ENCODE data around the gene ABCC3. TPM values are rescaled to one million over a fixed set of nuclear protein-coding genes. Genes with fewer than 3 reads are reported as not detected.
A peak's percentile ranks its signal among the peaks of the same experiment; 100 is the strongest.

ABCC3 gene
- total and polyA plus RNA-seq, 8 donors = 47.2 to 209 (median 99.7) TPM

DNA sequence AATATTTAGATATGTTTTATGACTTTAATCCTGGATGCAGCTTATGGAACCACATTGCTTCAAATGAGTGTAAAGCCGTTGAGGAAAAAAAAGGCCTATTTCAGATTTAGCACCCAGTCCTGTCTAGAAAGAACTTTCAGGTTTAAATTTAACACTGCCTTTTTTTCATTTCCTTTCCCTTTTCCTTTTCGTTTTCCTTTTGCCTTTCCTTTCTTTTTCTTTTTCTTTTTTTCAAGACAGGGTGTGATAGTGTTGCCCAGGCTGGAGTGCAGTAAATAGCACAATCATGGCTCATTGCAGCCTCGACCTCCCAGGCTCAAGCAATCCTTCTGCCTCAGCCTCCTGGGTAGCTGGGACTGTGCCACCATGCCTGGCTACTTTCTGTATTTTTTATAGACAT, 100.6 kb downstream of the ABCC3 start:
- FAIRE-seq = no peak
- intact Hi-C loops (cut with DNase I) = no loop called here
- Histone ChIP-seq H3K27ac (no peak overlapping the region), H3K4me3 (no peak overlapping the region), H3K27me3 (no peaks in the 10 kb centered on the region), H3K9me3 (no peaks in the 10 kb centered on the region), H3K36me3 (peaks cover 0 to 20% (median 0%) of the 10 kb centered on the region in 3 donors), H3K4me1 (peaks cover 0 to 12% (median 4%) of the 10 kb centered on the region in 3 donors)
- no peak for DNase-seq
- TF ChIP-seq, protein P1, sequence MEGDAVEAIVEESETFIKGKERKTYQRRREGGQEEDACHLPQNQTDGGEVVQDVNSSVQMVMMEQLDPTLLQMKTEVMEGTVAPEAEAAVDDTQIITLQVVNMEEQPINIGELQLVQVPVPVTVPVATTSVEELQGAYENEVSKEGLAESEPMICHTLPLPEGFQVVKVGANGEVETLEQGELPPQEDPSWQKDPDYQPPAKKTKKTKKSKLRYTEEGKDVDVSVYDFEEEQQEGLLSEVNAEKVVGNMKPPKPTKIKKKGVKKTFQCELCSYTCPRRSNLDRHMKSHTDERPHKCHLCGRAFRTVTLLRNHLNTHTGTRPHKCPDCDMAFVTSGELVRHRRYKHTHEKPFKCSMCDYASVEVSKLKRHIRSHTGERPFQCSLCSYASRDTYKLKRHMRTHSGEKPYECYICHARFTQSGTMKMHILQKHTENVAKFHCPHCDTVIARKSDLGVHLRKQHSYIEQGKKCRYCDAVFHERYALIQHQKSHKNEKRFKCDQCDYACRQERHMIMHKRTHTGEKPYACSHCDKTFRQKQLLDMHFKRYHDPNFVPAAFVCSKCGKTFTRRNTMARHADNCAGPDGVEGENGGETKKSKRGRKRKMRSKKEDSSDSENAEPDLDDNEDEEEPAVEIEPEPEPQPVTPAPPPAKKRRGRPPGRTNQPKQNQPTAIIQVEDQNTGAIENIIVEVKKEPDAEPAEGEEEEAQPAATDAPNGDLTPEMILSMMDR (IDR thresholded peaks at IDR 0.05) = no peak
- ATAC-seq = no peak
- 84 to 85% methylated on average over 3 of the region's 3 CpGs for WGBS, 2 donors

DNA sequence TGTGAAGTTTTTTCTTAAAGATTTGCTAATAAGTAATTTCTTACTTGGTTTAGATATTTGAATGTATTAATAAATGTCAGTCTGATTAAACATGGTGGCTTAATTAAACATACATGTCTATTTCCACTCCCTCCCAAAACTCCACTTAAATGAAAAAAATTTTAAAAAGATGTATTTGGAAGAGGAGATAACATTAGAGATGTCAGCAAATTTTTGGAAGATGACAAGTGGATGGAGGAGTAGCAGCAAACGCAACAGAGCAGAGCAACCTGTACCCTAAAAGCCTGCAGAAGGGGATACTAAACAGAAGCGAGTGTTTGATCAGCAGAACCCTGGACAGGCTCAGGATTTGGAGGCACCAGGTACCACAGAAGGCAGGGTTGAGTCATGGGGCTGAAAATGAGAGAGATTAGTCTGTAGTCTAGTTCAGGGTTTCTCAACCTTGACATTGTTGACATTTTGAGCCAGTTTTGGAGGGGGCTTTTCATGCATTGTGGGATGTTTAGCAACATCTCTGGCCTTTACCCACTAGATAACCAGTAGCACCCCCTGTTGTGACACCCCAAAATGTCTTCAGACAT, 102.5 kb downstream of the ABCC3 start:
- H3K27me3 ChIP-seq = no peaks in the 10 kb centered on the region
- TF ChIP-seq, protein P1 (IDR thresholded peaks at IDR 0.05) = no peak
- H3K36me3 ChIP-seq = peaks cover 0 to 39% (median 14%) of the 10 kb centered on the region in 3 donors
- no peaks in the 10 kb centered on the region for H3K4me1 ChIP-seq
- DNase-seq (no peak), ATAC-seq (peak in 1 of 4 donors; percentile 17), FAIRE-seq (no peak)
- intact Hi-C loops (cut with DNase I) = no loop called here
- no peak overlapping the region for H3K4me3 ChIP-seq
- 85 to 91% methylated on average over 2 of the region's 2 CpGs for WGBS, 2 donors
- H3K27ac ChIP-seq = no peak overlapping the region
- no peaks in the 10 kb centered on the region for H3K9me3 ChIP-seq

DNA sequence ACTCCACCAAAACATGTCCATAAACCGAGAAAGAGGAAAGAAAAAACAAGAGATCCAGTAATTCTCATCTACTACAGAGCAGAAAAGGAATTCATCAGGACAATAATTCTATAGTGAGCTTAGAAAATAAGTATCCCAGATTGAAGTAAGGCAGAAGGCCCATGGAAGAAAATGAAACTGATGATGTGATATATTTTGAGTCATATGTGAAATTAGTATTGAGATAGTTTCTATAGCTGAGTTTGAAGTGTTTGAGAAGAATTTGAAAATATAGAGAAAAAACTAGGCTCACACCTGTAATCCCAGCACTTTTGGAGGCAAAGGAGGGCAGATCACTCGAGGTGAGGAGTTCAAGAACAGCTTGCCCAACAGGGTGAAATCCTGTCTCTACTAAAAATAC, 104.4 kb downstream of the ABCC3 start:
- Histone ChIP-seq H3K27me3 (no peaks in the 10 kb centered on the region), H3K4me3 (no peak overlapping the region), H3K4me1 (no peaks in the 10 kb centered on the region), H3K36me3 (peaks cover 0 to 58% (median 28%) of the 10 kb centered on the region in 3 donors), H3K9me3 (no peaks in the 10 kb centered on the region), H3K27ac (no peak overlapping the region)
- intact Hi-C loops (cut with DNase I) = no loop called here
- 42 to 56% methylated on average over 2 of the region's 2 CpGs for WGBS, 2 donors
- DNase-seq (no peak), ATAC-seq (no peak), FAIRE-seq (no peak)
- TF ChIP-seq, protein P1 (IDR thresholded peaks at IDR 0.05) = no peak

Other genes with a start within 250 kb of the ABCC3 start
- gene LRRC59, start 237.4 kb upstream of the ABCC3 start, total RNA-seq = 100 to 1,000 TPM in 1 of 6 donors, 10 to 100 TPM in 5; 66.7 to 114 (median 74.2) TPM
- 10 to 100 TPM; 29.3 to 33.0 TPM for gene LRRC59, start 237.4 kb upstream of the ABCC3 start, polyA plus RNA-seq
- gene ACSF2, start 208.7 kb upstream of the ABCC3 start, total RNA-seq = 10 to 100 TPM in 5 of 6 donors, 1 to 10 TPM in 1; 8.5 to 26.0 (median 18.1) TPM
- 10 to 100 TPM; 42.4 to 61.2 TPM for gene ACSF2, start 208.7 kb upstream of the ABCC3 start, polyA plus RNA-seq
- 10 to 100 TPM in 1 of 6 donors, 1 to 10 TPM in 5; 1.7 to 10.0 (median 5.0) TPM for gene CHAD, start 166.0 kb upstream of the ABCC3 start, total RNA-seq
- gene CHAD, start 166.0 kb upstream of the ABCC3 start, polyA plus RNA-seq = 10 to 100 TPM; 13.4 to 26.2 TPM
- gene RSAD1, start 156.0 kb upstream of the ABCC3 start, total RNA-seq = 10 to 100 TPM; 20.1 to 35.7 (median 30.1) TPM
- 10 to 100 TPM; 42.5 to 49.4 TPM for gene RSAD1, start 156.0 kb upstream of the ABCC3 start, polyA plus RNA-seq
- gene MYCBPAP, start 126.4 kb upstream of the ABCC3 start, total RNA-seq = 1 to 10 TPM in 3 of 6 donors, under 1 TPM in 3; 0.43 to 1.1 (median 0.80) TPM
- gene MYCBPAP, start 126.4 kb upstream of the ABCC3 start, polyA plus RNA-seq = 1 to 10 TPM; 1.1 to 1.7 TPM
- gene EPN3, start 102.1 kb upstream of the ABCC3 start, total RNA-seq = 10 to 100 TPM in 4 of 6 donors, 1 to 10 TPM in 2; 7.6 to 30.2 (median 12.7) TPM
- 10 to 100 TPM in 1 of 2 donors, 1 to 10 TPM in 1; 6.9 to 25.4 TPM for gene EPN3, start 102.1 kb upstream of the ABCC3 start, polyA plus RNA-seq
- 10 to 100 TPM; 26.9 to 42.3 (median 36.1) TPM for gene SPATA20, start 87.7 kb upstream of the ABCC3 start, total RNA-seq
- 10 to 100 TPM; 70.1 to 80.8 TPM for gene SPATA20, start 87.7 kb upstream of the ABCC3 start, polyA plus RNA-seq
- gene CACNA1G, start 74.2 kb upstream of the ABCC3 start, total RNA-seq = under 1 TPM in 5 of 6 donors, not detected in 1; 0.03 to 0.37 (median 0.09) TPM
- under 1 TPM; 0.02 to 0.11 TPM for gene CACNA1G, start 74.2 kb upstream of the ABCC3 start, polyA plus RNA-seq
- gene ANKRD40, start 73.0 kb downstream of the ABCC3 start, total RNA-seq = 10 to 100 TPM; 15.1 to 23.5 (median 17.3) TPM
- 10 to 100 TPM; 10.3 to 10.9 TPM for gene ANKRD40, start 73.0 kb downstream of the ABCC3 start, polyA plus RNA-seq
- gene LUC7L3, start 84.7 kb downstream of the ABCC3 start, total RNA-seq = 10 to 100 TPM; 42.7 to 88.1 (median 59.3) TPM
- gene LUC7L3, start 84.7 kb downstream of the ABCC3 start, polyA plus RNA-seq = 100 to 1,000 TPM in 1 of 2 donors, 10 to 100 TPM in 1; 87.4 to 210 TPM
- gene ANKRD40CL, start 132.6 kb downstream of the ABCC3 start, total RNA-seq = under 1 TPM in 2 of 6 donors, not detected in 4; 0.16 to 0.46 TPM
- gene ANKRD40CL, start 132.6 kb downstream of the ABCC3 start, polyA plus RNA-seq = under 1 TPM in 1 of 2 donors, not detected in 1; 0.19 TPM
- gene WFIKKN2, start 200.7 kb downstream of the ABCC3 start, total RNA-seq = under 1 TPM; 0.09 to 0.19 (median 0.13) TPM
- under 1 TPM; 0.15 to 0.45 TPM for gene WFIKKN2, start 200.7 kb downstream of the ABCC3 start, polyA plus RNA-seq
- gene TOB1, start 231.5 kb downstream of the ABCC3 start, total RNA-seq = 100 to 1,000 TPM in 3 of 6 donors, 10 to 100 TPM in 3; 65.9 to 157 (median 99.0) TPM
- gene TOB1, start 231.5 kb downstream of the ABCC3 start, polyA plus RNA-seq = 10 to 100 TPM; 33.1 to 45.8 TPM